ENCODE measurements around the gene SNAI3. TPM values are rescaled to one million over a fixed set of nuclear protein-coding genes. Genes with fewer than 3 reads are reported as not detected.

SNAI3 gene
- total and polyA plus RNA-seq, 2 donors (not counting 1 experiment from before 2014, with no cell fraction given): 6.5 to 8.8 TPM

DNA sequence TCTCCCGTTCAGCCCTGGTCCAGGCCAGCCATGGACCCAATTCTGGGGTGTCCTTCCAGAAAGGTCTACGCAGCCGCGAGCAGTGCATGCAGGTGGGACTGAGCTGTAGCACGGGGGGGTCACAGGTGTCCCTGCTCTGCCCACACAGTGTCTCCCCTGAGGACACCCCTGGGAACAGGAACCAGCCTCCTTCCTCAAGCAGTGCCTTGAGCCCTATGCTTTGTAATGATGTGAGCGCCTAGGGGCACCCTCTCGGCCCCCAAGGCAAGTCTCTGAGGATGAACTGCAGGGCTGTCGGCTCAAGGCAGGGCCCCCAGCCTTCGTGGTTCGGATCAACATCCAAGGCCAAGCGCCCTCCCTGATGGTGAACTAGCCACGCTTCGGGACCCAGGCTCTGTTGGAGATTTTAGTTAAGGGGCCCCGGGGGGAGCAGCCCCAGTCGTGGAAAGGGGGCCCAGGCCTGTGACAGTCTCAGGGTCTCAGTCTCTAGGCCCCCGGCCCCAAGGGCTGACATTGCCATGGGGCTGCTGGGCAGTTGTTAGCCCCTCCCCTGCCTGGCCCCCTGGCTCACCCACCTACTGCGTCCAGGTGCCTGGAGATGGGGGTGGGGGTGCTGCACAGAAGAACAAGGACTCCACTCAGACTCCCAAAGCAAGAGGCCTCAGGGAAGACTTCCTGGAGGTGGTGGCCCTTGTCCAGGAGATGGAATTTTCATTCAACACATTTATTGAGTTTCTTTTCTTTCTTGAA lies 45.6 kb downstream of the SNAI3 start:
- Mint-ChIP-seq H3K4me1 (peaks cover 79% of the 10 kb centered on the region), H3K27ac (peak overlapping the region; percentile 60), H3K27me3 (no peaks in the 10 kb centered on the region), H3K4me3 (peak overlapping the region; percentile 74), H3K9me3 (ENCODE audit: insufficient read depth) (no peaks in the 10 kb centered on the region)
- CTCF ChIA-PET: interaction anchor here (2.2 kb wide), 1 partner anchor 45 kb away, joined by 7 read pairs; no protein-coding TSS in a partner anchor
- Histone ChIP-seq H3K27ac (ENCODE audit: low read length in 2 of 2) (no peak overlapping the region), H3K36me3 (replicated peaks in 1 of 2; ENCODE audit: control extremely low read depth in 1 of 2, control insufficient read depth in 1 of 2, extremely low read depth in 1 of 2, insufficient read depth in 2 of 2, low read length in 1 of 2) (peaks cover 0 to 30% of the 10 kb centered on the region in 2 experiments), H3K4me1 (ENCODE audit: control insufficient read depth in 2 of 2, insufficient read depth in 2 of 2, low read length in 2 of 2) (peaks cover 45 to 65% of the 10 kb centered on the region in 2 donors), H3K79me2 (ENCODE audit: control insufficient read depth, insufficient read depth, low read length) (peaks cover 26% of the 10 kb centered on the region), H3K4me2 (replicated peaks; ENCODE audit: low read depth, low read length, poor library complexity, severe bottlenecking) (peak overlapping the region; percentile 70), H3K9me3 (ENCODE audit: control extremely low read depth in 1 of 3, control insufficient read depth in 2 of 3, insufficient read depth in 1 of 3, low read length in 2 of 3) (peaks cover 0 to 37% (median 0%) of the 10 kb centered on the region in 3 donors), H3K27me3 (replicated peaks in 1 of 4; ENCODE audit: control extremely low read depth in 1 of 4, control insufficient read depth in 3 of 4, insufficient read depth in 4 of 4, low read length in 3 of 4) (peaks cover 0 to 8% (median 0%) of the 10 kb centered on the region in 4 experiments), H2AFZ (ENCODE audit: insufficient read depth, low read depth, low read length, poor library complexity, severe bottlenecking) (no peak overlapping the region), H3K4me3 (ENCODE audit: control extremely low read depth in 1 of 5, extremely low read depth in 1 of 5, insufficient read depth in 1 of 5, low read depth in 2 of 5, low read length in 4 of 5) (no peak overlapping the region), H4K20me1 (ENCODE audit: control insufficient read depth, insufficient read depth, low read length, poor library complexity, severe bottlenecking) (peaks cover 81% of the 10 kb centered on the region), H3K9ac (ENCODE audit: low read length) (peak overlapping the region; percentile 14)
- intact Hi-C loops (cut with micrococcal nuclease): no loop called here
- POLR2A ChIA-PET: interaction anchor here (0.6 to 3.0 kb wide), 6 partner anchors 9 to 571 kb away, joined by 3 to 32 read pairs (median 4); partner anchors contain the start of gene CYBA
- DNase-seq: peak; percentile 58
- peak; percentile 25 for ATAC-seq (ENCODE audit: low read depth)
- no peak for TF ChIP-seq EZH2 (IDR thresholded peaks at IDR 0.05; ENCODE audit: borderline replicate concordance, insufficient read depth, low read depth, low read length, poor library complexity, severe bottlenecking)
- TF ChIP-seq, protein P1, sequence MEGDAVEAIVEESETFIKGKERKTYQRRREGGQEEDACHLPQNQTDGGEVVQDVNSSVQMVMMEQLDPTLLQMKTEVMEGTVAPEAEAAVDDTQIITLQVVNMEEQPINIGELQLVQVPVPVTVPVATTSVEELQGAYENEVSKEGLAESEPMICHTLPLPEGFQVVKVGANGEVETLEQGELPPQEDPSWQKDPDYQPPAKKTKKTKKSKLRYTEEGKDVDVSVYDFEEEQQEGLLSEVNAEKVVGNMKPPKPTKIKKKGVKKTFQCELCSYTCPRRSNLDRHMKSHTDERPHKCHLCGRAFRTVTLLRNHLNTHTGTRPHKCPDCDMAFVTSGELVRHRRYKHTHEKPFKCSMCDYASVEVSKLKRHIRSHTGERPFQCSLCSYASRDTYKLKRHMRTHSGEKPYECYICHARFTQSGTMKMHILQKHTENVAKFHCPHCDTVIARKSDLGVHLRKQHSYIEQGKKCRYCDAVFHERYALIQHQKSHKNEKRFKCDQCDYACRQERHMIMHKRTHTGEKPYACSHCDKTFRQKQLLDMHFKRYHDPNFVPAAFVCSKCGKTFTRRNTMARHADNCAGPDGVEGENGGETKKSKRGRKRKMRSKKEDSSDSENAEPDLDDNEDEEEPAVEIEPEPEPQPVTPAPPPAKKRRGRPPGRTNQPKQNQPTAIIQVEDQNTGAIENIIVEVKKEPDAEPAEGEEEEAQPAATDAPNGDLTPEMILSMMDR (IDR thresholded peaks at IDR 0.05): no peak
- 24% methylated on average over 14 of the region's 17 CpGs for WGBS (ENCODE audit: insufficient coverage)

DNA sequence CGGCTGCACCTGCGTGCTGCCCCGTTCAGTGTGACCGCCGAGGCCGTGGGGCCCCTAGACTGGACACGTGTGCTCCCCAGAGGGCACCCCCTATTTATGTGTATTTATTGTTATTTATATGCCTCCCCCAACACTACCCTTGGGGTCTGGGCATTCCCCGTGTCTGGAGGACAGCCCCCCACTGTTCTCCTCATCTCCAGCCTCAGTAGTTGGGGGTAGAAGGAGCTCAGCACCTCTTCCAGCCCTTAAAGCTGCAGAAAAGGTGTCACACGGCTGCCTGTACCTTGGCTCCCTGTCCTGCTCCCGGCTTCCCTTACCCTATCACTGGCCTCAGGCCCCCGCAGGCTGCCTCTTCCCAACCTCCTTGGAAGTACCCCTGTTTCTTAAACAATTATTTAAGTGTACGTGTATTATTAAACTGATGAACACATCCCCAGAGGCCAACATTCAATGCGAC lies 46.2 kb downstream of the SNAI3 start:
- TF ChIP-seq, protein P1 (IDR thresholded peaks at IDR 0.05): no peak
- TF ChIP-seq EZH2 (IDR thresholded peaks at IDR 0.05; ENCODE audit: borderline replicate concordance, insufficient read depth, low read depth, low read length, poor library complexity, severe bottlenecking): no peak
- H3K4me3 Mint-ChIP-seq: peak overlapping the region; percentile 74
- Histone ChIP-seq H4K20me1 (ENCODE audit: control insufficient read depth, insufficient read depth, low read length, poor library complexity, severe bottlenecking) (peaks cover 81% of the 10 kb centered on the region), H2AFZ (ENCODE audit: insufficient read depth, low read depth, low read length, poor library complexity, severe bottlenecking) (no peak overlapping the region), H3K79me2 (ENCODE audit: control insufficient read depth, insufficient read depth, low read length) (peaks cover 20% of the 10 kb centered on the region), H3K9ac (ENCODE audit: low read length) (peak overlapping the region; percentile 14), H3K9me3 (ENCODE audit: control extremely low read depth in 1 of 3, control insufficient read depth in 2 of 3, insufficient read depth in 1 of 3, low read length in 2 of 3) (peaks cover 0 to 37% (median 0%) of the 10 kb centered on the region in 3 donors), H3K27ac (ENCODE audit: low read length in 2 of 2) (no peak overlapping the region), H3K4me2 (replicated peaks; ENCODE audit: low read depth, low read length, poor library complexity, severe bottlenecking) (peak overlapping the region; percentile 70), H3K27me3 (replicated peaks in 1 of 4; ENCODE audit: control extremely low read depth in 1 of 4, control insufficient read depth in 3 of 4, insufficient read depth in 4 of 4, low read length in 3 of 4) (peaks cover 0 to 8% (median 0%) of the 10 kb centered on the region in 4 experiments), H3K4me1 (ENCODE audit: control insufficient read depth in 2 of 2, insufficient read depth in 2 of 2, low read length in 2 of 2) (peaks cover 52 to 66% of the 10 kb centered on the region in 2 donors), H3K36me3 (replicated peaks in 1 of 2; ENCODE audit: control extremely low read depth in 1 of 2, control insufficient read depth in 1 of 2, extremely low read depth in 1 of 2, insufficient read depth in 2 of 2, low read length in 1 of 2) (peaks cover 0 to 24% of the 10 kb centered on the region in 2 experiments), H3K4me3 (ENCODE audit: control extremely low read depth in 1 of 5, extremely low read depth in 1 of 5, insufficient read depth in 1 of 5, low read depth in 2 of 5, low read length in 4 of 5) (peak overlapping the region in 3 of 5 experiments; percentile 8 to 17 (median 8))
- DNase-seq (no peak), ATAC-seq (ENCODE audit: low read depth) (no peak)
- no peaks in the 10 kb centered on the region for H3K9me3 Mint-ChIP-seq (ENCODE audit: insufficient read depth)
- intact Hi-C loops (cut with micrococcal nuclease): no loop called here
- POLR2A ChIA-PET: interaction anchor here (0.6 to 3.0 kb wide), 6 partner anchors 10 to 572 kb away, joined by 3 to 32 read pairs (median 4); partner anchors contain the start of gene CYBA
- H3K27me3 Mint-ChIP-seq: no peaks in the 10 kb centered on the region
- peak overlapping the region; percentile 60 for H3K27ac Mint-ChIP-seq
- peaks cover 79% of the 10 kb centered on the region for H3K4me1 Mint-ChIP-seq
- CTCF ChIA-PET: interaction anchor here (2.2 kb wide), 1 partner anchor 45 kb away, joined by 7 read pairs; no protein-coding TSS in a partner anchor
- WGBS (ENCODE audit: insufficient coverage): no CpG with 5 or more reads among the region's 13 CpGs

All from B cell (primary cell).